Left forelimb (tissue), 1 donor: ENCODE data around the gene ANGPTL3.

Experiments used
- DNase-seq: peaks from one replicate; pipeline ENCODE4 v3.0.0-alpha.2; 2018; ENCODE audit warnings: low spot score

Gene ANGPTL3

DNA sequence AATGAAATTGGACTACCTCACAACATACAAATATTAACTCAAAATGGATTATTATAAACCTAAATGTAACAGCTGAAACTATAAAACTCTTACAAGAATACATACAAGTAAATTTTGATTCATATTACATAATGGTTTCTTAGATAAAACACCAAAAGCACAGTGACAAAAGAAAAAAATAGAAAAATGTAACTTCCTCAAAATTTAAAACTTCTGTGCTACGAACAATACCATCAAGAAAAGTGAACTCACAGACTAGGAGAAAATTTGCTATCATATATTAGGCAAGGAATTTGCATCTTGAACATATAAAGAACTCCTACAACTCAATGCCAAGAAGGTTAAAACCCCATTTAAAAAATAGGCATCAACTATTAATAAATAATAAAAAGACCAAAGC, 31.2 kb downstream of the ANGPTL3 start:
- no peak for DNase-seq

DNA sequence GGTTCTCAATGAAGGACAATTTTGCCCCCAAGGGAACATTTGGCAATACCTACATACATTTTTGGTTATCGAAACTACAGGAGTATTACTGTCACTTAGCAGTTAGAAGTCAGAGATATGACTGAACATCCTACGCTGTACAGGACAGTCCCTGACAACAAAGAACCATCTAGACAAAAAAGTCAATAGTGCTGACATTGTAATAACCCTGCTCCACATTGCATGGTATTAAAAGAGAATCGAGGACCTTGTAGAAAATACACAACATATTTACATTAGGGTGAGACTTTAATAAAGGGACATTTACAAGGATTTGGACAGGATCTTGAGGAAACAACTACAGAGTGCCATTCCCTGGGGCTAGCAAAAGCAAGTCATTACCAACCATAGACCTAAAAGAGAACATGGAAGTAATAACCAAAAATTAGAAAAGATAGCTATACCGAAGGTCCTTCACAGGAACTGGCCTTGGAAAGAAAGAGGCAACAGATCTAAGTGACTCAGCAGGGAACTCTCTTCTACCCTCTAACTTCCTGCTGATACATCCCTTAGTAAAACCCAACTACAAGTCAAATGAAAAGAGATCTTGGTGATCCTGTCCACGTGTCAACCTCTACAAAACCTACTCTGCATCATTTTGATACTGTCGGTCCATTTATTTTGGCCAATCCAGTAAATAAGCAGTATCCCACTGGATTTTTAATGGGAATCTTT, 40.2 kb downstream of the ANGPTL3 start:
- no peak for DNase-seq

DNA sequence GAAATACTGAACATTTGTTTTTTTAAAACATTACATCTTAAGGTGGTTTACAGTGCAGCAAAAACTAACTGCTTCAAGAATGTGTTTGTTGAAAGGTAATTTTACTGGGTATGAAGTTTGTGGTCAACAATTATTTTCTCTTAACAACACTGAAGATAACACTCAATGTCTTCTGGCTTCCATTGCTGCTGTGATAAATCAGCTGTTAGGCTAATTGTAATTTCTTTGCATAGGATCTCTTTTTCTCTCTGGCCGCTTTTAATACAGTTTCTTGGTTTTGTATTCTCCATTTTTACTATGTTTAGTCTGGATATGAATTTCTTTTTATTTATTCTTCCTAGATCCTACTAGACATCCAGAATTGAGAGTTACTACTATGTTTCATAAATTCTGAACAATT, 46.0 kb downstream of the ANGPTL3 start:
- no peak for DNase-seq

DNA sequence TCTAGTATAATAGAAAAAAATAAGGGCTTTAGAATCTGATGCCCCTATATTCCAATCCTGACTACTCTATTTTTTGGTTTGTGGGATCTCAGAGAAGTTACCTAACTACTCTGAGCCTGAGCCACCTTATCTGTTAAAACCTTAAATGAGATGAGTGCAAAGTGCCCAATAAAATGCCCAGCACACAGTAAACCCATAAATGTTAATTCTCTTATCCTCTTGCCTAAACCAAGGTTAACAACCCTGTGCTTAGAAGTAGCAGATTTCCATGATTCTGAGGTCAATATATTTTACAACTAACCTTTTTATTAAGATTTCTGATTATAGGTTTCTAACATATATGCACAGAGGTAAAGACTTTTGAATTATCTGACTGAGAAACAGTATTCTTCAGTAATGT, 55.1 kb downstream of the ANGPTL3 start:
- no peak for DNase-seq

DNA sequence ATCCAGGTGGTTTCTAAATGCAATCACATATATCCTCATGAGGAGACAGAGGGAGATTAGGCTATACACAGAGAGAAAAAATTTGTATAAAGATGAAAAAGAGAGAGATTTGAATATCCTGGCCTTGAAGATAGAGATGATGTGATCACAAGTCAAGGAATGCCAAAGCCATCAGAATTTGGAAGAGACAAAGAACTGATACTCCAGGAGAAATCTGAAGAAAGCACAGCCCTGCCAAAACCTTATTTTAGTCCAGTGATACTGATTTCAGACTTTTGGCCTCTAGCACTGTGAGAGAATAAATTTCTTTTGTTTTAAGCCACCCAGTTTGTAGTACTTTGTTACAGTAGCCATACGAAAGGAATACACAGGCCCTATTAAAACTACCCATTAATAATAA, 57.4 kb downstream of the ANGPTL3 start:
- DNase-seq, result no peak
